Activated naive CD4-positive, alpha-beta T cell treated with anti-CD3 and anti-CD28 coated beads, Interleukin-2, amount 50 U/mL, for 24 hours (primary cell): Measurements from ENCODE around the gene OR52L1.
"Not testable (repeated sequence)": the region's sequence is repeated elsewhere in the genome, so short reads cannot be mapped to it uniquely, and the experiment has no call there.

ENCODE experiments used
- H3K27ac Mint-ChIP-seq: one replicate; pipeline ENCODE4 v1.8.0; 2021; ENCODE audit warnings: mild to moderate bottlenecking, mixed read lengths
- H3K27me3 Mint-ChIP-seq: one replicate; pipeline ENCODE4 v1.8.0; 2021; ENCODE audit warnings: mixed read lengths
- H3K36me3 Mint-ChIP-seq: one replicate; pipeline ENCODE4 v1.8.0; 2021; ENCODE audit warnings: mixed read lengths
- H3K4me1 Mint-ChIP-seq: one replicate; pipeline ENCODE4 v1.8.0; 2021; ENCODE audit warnings: mixed read lengths
- H3K4me3 Mint-ChIP-seq: one replicate; pipeline ENCODE4 v1.8.0; 2021; ENCODE audit warnings: mild to moderate bottlenecking, mixed read lengths
- H3K9me3 Mint-ChIP-seq: one replicate; pipeline ENCODE4 v1.8.0; 2021; ENCODE audit warnings: mixed read lengths

The OR52L1 gene

DNA sequence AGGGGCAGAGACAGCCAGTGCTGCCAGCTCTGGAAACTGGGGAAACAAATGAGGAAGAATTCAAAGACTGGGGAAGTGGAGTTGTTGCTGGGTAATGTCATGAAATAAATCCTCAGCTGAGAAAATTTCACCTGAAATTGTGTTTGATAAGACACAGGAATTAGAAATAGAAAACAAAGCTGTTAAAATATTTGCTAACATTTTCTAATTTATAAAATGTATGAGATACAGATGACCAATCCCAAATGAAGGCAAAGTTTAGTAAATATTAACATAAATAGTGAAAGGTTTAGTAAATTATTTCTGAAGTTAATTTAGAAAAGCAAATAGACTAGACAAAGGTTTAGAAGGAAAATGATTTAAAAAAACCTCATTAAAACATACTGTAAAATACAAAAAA is 18.4 kb downstream of the OR52L1 start, which contains the start of gene OR56A5:
Gene OR56A5, minus strand, starts transcription at position 101 of the 400 bp plus-strand sequence. Its CDS starts 0 bp downstream, at position 101.
- H3K9me3 Mint-ChIP-seq: peaks cover 10% of the 10 kb centered on the region
- H3K4me1 Mint-ChIP-seq: no peaks in the 10 kb centered on the region
- H3K27ac Mint-ChIP-seq: no peak within 1 kb of the TSS
- H3K36me3 Mint-ChIP-seq: peaks cover 2% of the 10 kb centered on the region
- H3K27me3 Mint-ChIP-seq: peaks cover 9% of the 10 kb centered on the region
- no peak within 1 kb of the TSS for H3K4me3 Mint-ChIP-seq

DNA sequence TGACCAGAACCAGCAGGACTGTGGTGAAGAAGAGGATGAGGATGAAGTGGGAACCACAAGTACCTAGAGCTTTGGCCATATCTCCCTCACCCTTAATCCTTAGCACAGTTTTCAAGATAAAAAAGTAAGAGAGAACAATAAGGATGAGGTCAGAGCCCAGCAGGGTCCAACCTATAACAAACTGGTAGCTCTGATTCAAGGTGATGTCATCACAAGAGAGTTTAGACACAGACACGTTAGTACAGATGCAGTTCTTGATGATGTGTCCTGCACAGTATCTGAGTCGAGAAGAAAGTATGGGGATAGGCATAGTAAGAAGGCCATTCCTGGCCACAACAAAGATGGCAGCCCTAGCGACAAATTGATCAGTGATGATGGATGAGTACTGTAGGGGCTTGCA is 19.1 kb downstream of the OR52L1 start:
- Mint-ChIP-seq H3K27me3 (peaks cover 9% of the 10 kb centered on the region), H3K36me3 (peaks cover 5% of the 10 kb centered on the region), H3K4me1 (no peaks in the 10 kb centered on the region), H3K9me3 (peaks cover 16% of the 10 kb centered on the region), H3K4me3 (no peak overlapping the region), H3K27ac (no peak overlapping the region)

DNA sequence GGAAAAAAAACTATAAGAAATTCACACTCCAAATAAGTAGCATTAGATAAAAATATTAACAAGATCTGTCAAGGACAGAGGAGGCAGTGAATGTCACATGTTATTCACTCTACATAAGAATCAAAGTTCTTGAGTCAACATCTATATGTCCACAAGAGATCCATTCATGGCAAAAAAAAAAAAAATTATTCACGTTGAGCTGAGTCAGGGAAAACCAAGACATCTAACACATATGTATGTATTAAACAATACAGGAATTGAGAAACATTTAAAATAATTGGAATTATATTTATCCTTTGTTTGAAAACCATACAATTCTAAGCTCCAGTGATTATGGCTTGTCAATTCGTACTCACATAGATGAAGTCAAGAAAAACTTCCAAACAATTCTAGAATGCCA is 19.8 kb downstream of the OR52L1 start:
- Mint-ChIP-seq H3K27me3 (peaks cover 9% of the 10 kb centered on the region), H3K9me3 (peaks cover 16% of the 10 kb centered on the region), H3K4me3 (no peak overlapping the region), H3K36me3 (peaks cover 5% of the 10 kb centered on the region), H3K27ac (no peak overlapping the region), H3K4me1 (no peaks in the 10 kb centered on the region)

DNA sequence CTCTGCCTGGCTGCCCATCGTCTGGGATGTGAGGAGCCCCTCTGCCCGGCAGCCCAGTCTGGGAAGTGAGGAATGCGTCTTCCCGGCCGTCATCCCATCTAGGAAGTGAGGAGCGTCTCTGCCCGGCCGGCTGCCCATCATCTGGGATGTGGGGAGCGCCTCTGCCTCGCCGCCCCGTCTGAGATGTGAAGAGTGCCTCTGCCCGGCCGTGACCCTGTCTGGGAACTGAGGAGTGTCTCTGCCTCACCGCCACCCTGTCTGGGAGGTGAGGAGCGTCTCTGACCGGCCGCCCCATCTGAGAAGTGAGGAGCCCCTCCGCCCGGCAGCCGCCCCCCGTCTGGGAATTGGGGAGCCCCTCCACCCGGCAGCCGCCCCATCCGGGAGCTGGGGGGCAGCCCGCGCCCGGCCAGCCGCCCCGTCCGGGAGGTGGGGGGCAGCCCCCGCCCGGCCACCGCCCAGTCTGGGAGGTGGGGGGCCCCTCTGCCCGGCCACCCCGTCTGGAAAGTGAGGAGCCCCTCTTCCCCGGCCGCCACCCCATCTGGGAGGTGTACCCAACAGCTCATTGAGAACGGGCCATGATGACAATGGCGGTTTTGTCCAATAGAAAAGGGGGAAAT is 26.0 kb downstream of the OR52L1 start:
- H3K4me1 Mint-ChIP-seq, H3K27ac Mint-ChIP-seq, H3K27me3 Mint-ChIP-seq, H3K36me3 Mint-ChIP-seq, H3K4me3 Mint-ChIP-seq: not testable (repeated sequence)
- H3K9me3 Mint-ChIP-seq: peaks cover 23% of the 10 kb centered on the region

DNA sequence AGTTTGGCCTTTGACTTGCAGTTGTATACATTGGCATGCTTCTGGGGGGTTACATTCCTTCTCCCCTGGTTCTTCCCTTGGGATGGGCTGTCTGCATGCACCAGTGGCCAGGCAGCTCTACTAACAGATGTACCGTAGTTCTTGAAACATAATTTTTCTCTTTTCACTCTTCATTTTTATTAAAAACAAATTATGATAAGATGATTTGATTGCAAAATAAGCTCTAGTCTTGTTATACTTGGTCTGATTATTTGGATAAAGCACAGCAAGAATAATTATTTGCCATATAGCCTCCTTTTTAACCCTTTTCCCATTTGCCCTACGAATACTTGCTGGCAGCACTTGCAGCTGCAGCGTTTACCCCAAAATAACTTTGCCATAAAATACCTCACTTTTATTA is 31.2 kb downstream of the OR52L1 start:
- H3K27me3 Mint-ChIP-seq: peaks cover 2% of the 10 kb centered on the region

DNA sequence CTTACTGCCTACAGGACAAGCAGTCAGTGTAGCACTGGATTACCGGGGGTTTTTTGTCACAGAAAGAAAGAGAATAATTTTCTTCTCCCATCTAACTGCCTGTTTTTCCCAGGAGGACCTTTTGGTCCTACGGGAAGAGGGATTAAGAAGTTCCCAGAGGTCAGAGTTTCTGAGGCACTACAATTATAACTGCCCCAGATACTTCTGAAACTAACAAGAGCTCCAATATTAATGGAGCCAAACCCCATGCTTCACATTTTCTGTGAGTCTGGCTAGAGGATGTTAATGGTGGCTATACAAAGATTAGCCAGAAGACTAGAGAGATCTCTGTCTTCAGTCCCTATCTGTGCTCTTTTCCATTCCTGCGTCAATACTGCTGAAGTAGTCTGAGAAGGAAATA is 44.8 kb downstream of the OR52L1 start, which contains the start of gene OR56A3:
Gene OR56A3, plus strand, starts transcription at position 301 of the 400 bp plus-strand sequence. CDS start 5,096 bp downstream, outside the sequence.
- no peak within 1 kb of the TSS for H3K4me3 Mint-ChIP-seq
- H3K9me3 Mint-ChIP-seq: no peaks in the 10 kb centered on the region
- H3K27me3 Mint-ChIP-seq: peaks cover 6% of the 10 kb centered on the region
- no peaks in the 10 kb centered on the region for H3K36me3 Mint-ChIP-seq
- H3K4me1 Mint-ChIP-seq: no peaks in the 10 kb centered on the region
- H3K27ac Mint-ChIP-seq: no peak within 1 kb of the TSS

More for the DNA sequence above, 31.2 kb downstream of the OR52L1 start:
- peaks cover 7% of the 10 kb centered on the region for H3K9me3 Mint-ChIP-seq
- no peaks in the 10 kb centered on the region for H3K4me1 Mint-ChIP-seq
- no peak overlapping the region for H3K4me3 Mint-ChIP-seq
- H3K27ac Mint-ChIP-seq: no peak overlapping the region
- peaks cover 2% of the 10 kb centered on the region for H3K36me3 Mint-ChIP-seq

DNA sequence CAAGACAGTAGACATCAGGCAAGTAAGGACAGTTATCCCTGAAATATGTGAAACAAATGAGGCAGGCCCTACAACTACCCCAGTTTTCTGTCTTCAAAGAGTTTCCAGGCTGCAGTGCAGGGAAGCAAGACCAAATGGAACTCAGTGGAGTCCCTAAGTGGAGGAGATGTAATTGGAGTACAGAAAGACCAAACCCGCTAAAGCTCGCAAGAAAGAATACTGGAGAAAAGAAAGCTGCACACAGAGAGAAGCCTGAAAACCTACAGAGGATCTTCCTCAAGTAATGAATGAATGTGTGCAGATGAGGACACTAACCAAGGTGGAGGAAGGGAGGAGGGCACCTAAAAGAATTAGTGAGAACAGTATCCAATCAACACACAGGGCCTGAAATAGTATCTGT is 46.0 kb downstream of the OR52L1 start:
- H3K27me3 Mint-ChIP-seq: peaks cover 6% of the 10 kb centered on the region
- no peak overlapping the region for H3K27ac Mint-ChIP-seq
- no peak overlapping the region for H3K4me3 Mint-ChIP-seq
- no peaks in the 10 kb centered on the region for H3K36me3 Mint-ChIP-seq
- no peaks in the 10 kb centered on the region for H3K4me1 Mint-ChIP-seq
- no peaks in the 10 kb centered on the region for H3K9me3 Mint-ChIP-seq

DNA sequence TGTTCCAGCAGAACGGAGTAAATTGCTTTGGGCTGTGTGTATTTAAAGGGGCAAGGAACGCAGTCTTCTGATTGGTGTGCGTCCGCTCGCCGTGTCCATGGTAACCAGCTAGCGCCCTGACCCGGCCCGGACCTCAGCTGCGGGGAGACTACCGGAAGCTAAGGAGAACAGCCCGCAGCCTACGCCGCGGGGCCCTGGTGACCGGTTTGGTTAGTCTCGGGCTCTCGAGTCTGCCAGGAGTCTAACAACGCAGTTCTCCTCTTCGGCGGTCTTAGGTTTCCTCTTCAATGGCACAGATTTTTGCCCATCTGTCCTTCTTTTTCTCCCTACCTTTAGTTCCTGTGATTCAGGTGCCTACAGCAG is 48.2 kb downstream of the OR52L1 start:
- Mint-ChIP-seq H3K27ac (no peak overlapping the region), H3K36me3 (no peaks in the 10 kb centered on the region), H3K4me1 (no peaks in the 10 kb centered on the region), H3K27me3 (peaks cover 4% of the 10 kb centered on the region), H3K4me3 (no peak overlapping the region), H3K9me3 (no peaks in the 10 kb centered on the region)

DNA sequence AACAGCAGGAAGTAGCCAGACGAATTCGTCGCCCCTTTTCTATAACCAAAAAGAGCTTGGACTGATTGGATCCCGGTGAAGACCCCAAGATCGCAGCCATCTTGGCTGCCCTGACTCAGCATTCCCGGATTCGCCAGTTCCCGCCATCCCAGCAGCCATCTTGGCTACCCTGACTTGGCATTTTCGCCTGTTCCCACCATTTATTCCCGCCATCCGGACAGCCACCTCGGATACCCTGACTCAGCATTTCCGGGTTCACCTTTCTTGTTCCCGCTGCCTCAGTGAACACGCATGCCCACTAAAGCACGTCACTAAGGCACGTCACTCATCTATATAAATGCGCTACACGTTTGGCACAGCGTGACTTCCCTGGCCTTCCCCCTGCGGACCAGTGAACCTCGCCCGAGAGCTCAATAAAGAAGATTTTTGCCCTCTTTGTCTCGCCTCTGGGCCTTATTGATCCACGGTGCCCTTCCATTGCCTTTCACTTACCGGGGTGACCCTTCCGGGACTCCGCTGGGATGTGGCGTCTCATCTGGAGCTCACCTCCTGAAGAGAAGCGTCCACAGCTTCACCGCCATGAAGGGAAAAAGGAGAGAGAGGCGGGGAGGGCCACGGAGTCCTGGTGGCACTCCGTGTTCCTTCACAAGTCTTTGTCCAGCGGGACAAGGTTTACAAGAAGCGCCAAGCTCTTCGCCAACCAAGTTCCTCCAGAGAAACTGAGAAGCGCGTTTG is 48.8 kb downstream of the OR52L1 start:
- no peaks in the 10 kb centered on the region for H3K36me3 Mint-ChIP-seq
- no peaks in the 10 kb centered on the region for H3K9me3 Mint-ChIP-seq
- peaks cover 3% of the 10 kb centered on the region for H3K27me3 Mint-ChIP-seq
- H3K27ac Mint-ChIP-seq: no peak overlapping the region
- no peaks in the 10 kb centered on the region for H3K4me1 Mint-ChIP-seq
- H3K4me3 Mint-ChIP-seq: no peak overlapping the region
